ENCODE measurements around the gene TOMT. TPM values are rescaled to one million over a fixed set of nuclear protein-coding genes. Genes with fewer than 3 reads are reported as not detected.
A peak's percentile ranks its signal among the peaks of the same experiment; 100 is the strongest.

TOMT gene
- not detected in 2 replicates for total RNA-seq (2014; rRNA removed; shearing (Covaris generic))

- no peaks in the 10 kb centered on the region for H3K9me3 ChIP-seq (replicated peaks)
- H3K36me3 ChIP-seq = peaks cover 13% of the 10 kb centered on the region
- no peak for DNase-seq (ENCODE audit: low read depth in 1 of 2, low spot score in 2 of 2)
- peaks cover 14% of the 10 kb centered on the region for H3K4me1 ChIP-seq (replicated peaks)
- H3K27ac ChIP-seq = no peak within 1 kb of the TSS
- no peaks in the 10 kb centered on the region for H3K27me3 ChIP-seq (replicated peaks)
- no peak within 1 kb of the TSS for H3K4me3 ChIP-seq
Measured at GRCh38 chr11:72105888-72106287, at the start of gene TOMT. TOMT (plus strand) TSS chr11:72105924; CDS start chr11:72105952, 28 bp downstream.

DNA sequence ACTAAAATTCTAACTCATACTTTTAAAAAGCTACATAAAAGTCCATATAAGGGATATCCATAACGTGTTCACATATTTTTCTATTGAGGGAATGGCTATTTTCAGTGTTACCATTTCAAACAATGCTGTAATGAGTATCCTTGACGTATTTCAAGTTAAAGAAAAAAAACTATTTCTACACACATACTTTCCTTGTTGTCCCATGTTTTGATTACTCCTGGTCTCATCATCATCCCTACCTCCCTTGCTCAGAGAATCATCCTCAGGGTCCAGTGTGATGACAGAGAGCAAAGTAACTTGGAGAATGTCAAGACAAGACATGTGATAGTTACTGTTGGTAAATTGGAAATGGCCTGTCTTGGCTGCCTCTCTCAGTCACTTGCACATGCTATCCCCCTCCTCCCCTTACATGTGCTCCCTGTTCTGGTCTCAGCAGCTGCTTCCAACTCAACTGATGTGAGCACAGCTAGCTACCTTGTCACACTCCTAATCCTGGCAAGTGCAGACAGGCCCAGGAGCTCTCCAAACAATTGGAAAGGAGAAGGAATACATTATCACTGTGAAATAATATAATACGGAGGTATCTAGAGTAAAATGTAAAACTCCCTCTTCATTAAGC, 47.2 kb upstream of the TOMT start:
- Histone ChIP-seq H3K4me3 (no peak overlapping the region), H3K4me1 (replicated peaks) (no peaks in the 10 kb centered on the region), H3K27me3 (replicated peaks) (no peaks in the 10 kb centered on the region), H3K9me3 (replicated peaks) (no peaks in the 10 kb centered on the region), H3K27ac (no peak overlapping the region), H3K36me3 (no peaks in the 10 kb centered on the region)
- DNase-seq (ENCODE audit: low read depth in 1 of 2, low spot score in 2 of 2) = no peak

GRCh38 chr11:72061739-72062396, 43.9 kb upstream of the TOMT start:
- H3K36me3 ChIP-seq = peaks cover 6% of the 10 kb centered on the region
- no peak for DNase-seq (ENCODE audit: low read depth in 1 of 2, low spot score in 2 of 2)

GRCh38 chr11:72066855-72067254, 38.9 kb upstream of the TOMT start:
- Histone ChIP-seq H3K9me3 (replicated peaks) (no peaks in the 10 kb centered on the region), H3K4me3 (no peak overlapping the region), H3K27ac (no peak overlapping the region), H3K36me3 (peaks cover 17% of the 10 kb centered on the region), H3K27me3 (replicated peaks) (no peaks in the 10 kb centered on the region), H3K4me1 (replicated peaks) (peaks cover 30% of the 10 kb centered on the region)
- no peak for DNase-seq (ENCODE audit: low read depth in 1 of 2, low spot score in 2 of 2)

More at GRCh38 chr11:72061739-72062396, 43.9 kb upstream of the TOMT start:
- Histone ChIP-seq H3K27me3 (replicated peaks) (no peaks in the 10 kb centered on the region), H3K9me3 (replicated peaks) (no peaks in the 10 kb centered on the region), H3K4me3 (no peak overlapping the region), H3K27ac (no peak overlapping the region), H3K4me1 (replicated peaks) (no peaks in the 10 kb centered on the region)

- no peaks in the 10 kb centered on the region for H3K9me3 ChIP-seq (replicated peaks)
- H3K27ac ChIP-seq = no peak overlapping the region
Measured at GRCh38 chr11:72067266-72067665, 38.5 kb upstream of the TOMT start.

DNA sequence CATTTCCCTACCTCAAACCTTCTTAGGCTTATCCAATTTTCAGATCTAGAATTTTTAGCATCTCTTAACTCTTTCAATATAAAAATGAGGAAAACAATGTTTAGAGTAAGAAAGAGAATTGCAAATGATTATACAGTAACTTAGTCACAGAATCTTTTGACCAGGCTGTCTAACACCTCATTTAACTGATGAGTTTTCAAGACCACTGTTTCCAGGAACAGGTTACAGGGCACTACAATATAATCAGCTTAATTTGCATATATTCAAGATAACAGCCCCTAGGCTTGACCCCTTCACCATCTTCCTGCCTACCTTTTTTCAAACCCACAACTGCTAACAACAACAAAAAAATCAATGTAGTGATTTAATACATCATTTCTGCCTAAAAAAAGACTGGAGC, 38.0 kb upstream of the TOMT start:
- Histone ChIP-seq H3K27me3 (replicated peaks) (no peaks in the 10 kb centered on the region), H3K36me3 (peaks cover 17% of the 10 kb centered on the region), H3K4me1 (replicated peaks) (peaks cover 39% of the 10 kb centered on the region), H3K9me3 (replicated peaks) (no peaks in the 10 kb centered on the region), H3K27ac (no peak overlapping the region), H3K4me3 (no peak overlapping the region)
- DNase-seq (ENCODE audit: low read depth in 1 of 2, low spot score in 2 of 2) = no peak

More at GRCh38 chr11:72067266-72067665, 38.5 kb upstream of the TOMT start:
- Histone ChIP-seq H3K27me3 (replicated peaks) (no peaks in the 10 kb centered on the region), H3K36me3 (peaks cover 17% of the 10 kb centered on the region), H3K4me3 (no peak overlapping the region), H3K4me1 (replicated peaks) (peaks cover 34% of the 10 kb centered on the region)
- no peak for DNase-seq (ENCODE audit: low read depth in 1 of 2, low spot score in 2 of 2)

- peaks cover 17% of the 10 kb centered on the region for H3K36me3 ChIP-seq
- H3K27ac ChIP-seq = peak overlapping the region; percentile 68
- H3K9me3 ChIP-seq (replicated peaks) = no peaks in the 10 kb centered on the region
- H3K4me3 ChIP-seq = no peak overlapping the region
- H3K4me1 ChIP-seq (replicated peaks) = peaks cover 44% of the 10 kb centered on the region
- no peaks in the 10 kb centered on the region for H3K27me3 ChIP-seq (replicated peaks)
- DNase-seq (ENCODE audit: low read depth in 1 of 2, low spot score in 2 of 2) = no peak
Measured at GRCh38 chr11:72069200-72069599, 36.5 kb upstream of the TOMT start.

- peak; percentile 47 to 78 for DNase-seq (ENCODE audit: low read depth in 1 of 2, low spot score in 2 of 2)
- H3K36me3 ChIP-seq = peaks cover 17% of the 10 kb centered on the region
- peaks cover 44% of the 10 kb centered on the region for H3K4me1 ChIP-seq (replicated peaks)
- H3K27me3 ChIP-seq (replicated peaks) = no peaks in the 10 kb centered on the region
- H3K4me3 ChIP-seq = no peak overlapping the region
- peak overlapping the region; percentile 68 for H3K27ac ChIP-seq
- no peaks in the 10 kb centered on the region for H3K9me3 ChIP-seq (replicated peaks)
Measured at GRCh38 chr11:72069787-72070251, 35.9 kb upstream of the TOMT start.

- Histone ChIP-seq H3K27me3 (replicated peaks) (no peaks in the 10 kb centered on the region), H3K4me3 (no peak overlapping the region), H3K4me1 (replicated peaks) (peaks cover 44% of the 10 kb centered on the region), H3K9me3 (replicated peaks) (no peaks in the 10 kb centered on the region), H3K36me3 (peaks cover 16% of the 10 kb centered on the region), H3K27ac (peak overlapping the region; percentile 68)
- DNase-seq (ENCODE audit: low read depth in 1 of 2, low spot score in 2 of 2) = no peak
Measured at GRCh38 chr11:72070491-72070890, 35.2 kb upstream of the TOMT start.

DNA sequence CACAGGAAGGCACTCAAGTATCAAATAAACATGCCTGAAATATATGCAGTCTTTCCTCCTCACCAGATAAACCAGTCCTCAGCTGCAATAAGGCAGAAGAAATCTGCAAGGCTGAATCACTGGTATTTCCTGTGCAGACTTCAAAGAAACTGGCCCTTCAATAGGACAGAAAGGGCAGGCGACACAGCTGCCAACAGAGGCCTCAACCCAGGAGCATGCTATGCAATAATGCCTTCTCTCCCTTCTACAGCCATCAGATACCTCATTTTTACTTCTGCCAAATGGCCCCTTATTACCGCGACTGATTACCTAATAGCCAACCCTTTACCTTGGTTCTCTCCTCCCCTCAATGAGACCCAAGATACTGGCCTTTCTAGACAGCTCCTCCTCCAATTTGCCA, 33.4 kb upstream of the TOMT start:
- peak; percentile 56 to 67 for DNase-seq (ENCODE audit: low read depth in 1 of 2, low spot score in 2 of 2)
- Histone ChIP-seq H3K9me3 (replicated peaks) (no peaks in the 10 kb centered on the region), H3K4me3 (no peak overlapping the region), H3K4me1 (replicated peaks) (peaks cover 44% of the 10 kb centered on the region), H3K27ac (peak overlapping the region; percentile 88), H3K27me3 (replicated peaks) (no peaks in the 10 kb centered on the region), H3K36me3 (peaks cover 8% of the 10 kb centered on the region; the same call in 1 of the 2 replicates)

DNA sequence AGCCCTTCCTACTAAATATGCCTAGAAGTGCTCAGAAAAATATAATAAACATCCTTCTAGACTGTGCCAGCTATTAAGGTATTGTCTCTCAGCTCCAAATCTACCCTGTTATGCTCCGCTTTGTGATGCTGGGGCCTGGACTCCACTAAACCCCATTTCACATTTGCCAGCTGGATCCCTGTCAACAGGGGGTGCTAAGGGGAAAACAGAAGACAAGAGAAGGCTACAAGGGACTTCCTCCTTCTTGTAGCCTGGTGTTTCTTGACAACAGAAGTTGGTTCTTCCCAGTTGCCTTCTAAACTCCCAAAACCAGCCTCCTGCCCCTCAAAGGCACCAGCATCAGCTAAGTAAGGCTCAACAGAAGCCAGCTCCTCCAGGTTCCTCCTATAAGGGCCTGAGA, 30.6 kb upstream of the TOMT start:
- Histone ChIP-seq H3K4me3 (no peak overlapping the region), H3K27ac (no peak overlapping the region)
- DNase-seq (ENCODE audit: low read depth in 1 of 2, low spot score in 2 of 2) = no peak

DNA sequence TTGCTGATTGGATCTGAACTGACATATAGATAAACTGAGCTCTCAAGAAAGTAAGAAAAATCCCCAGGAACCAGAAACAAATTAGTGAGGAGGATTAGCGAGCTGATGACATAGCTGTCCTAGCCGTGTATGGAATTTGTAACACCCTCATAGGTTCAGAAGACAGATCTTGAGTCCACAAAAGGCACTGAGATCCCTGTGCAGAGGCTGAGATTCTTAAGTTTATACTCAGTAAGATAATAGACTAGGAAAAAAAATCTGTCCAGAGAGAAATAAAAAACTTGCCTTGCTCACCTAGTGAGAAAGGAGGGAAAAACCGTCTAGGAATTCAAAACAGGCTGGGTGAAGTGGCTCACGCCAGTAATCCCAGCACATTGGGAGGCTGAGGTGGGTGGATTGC, 30.0 kb upstream of the TOMT start:
- no peak for DNase-seq (ENCODE audit: low read depth in 1 of 2, low spot score in 2 of 2)
- no peaks in the 10 kb centered on the region for H3K27me3 ChIP-seq (replicated peaks)
- no peak overlapping the region for H3K27ac ChIP-seq
- peaks cover 33% of the 10 kb centered on the region for H3K4me1 ChIP-seq (replicated peaks)
- H3K36me3 ChIP-seq = no peaks in the 10 kb centered on the region
- H3K4me3 ChIP-seq = no peak overlapping the region
- H3K9me3 ChIP-seq (replicated peaks) = no peaks in the 10 kb centered on the region

More for the DNA sequence above, 30.6 kb upstream of the TOMT start:
- peaks cover 40% of the 10 kb centered on the region for H3K4me1 ChIP-seq (replicated peaks)
- H3K27me3 ChIP-seq (replicated peaks) = no peaks in the 10 kb centered on the region
- H3K36me3 ChIP-seq = no peaks in the 10 kb centered on the region
- no peaks in the 10 kb centered on the region for H3K9me3 ChIP-seq (replicated peaks)

GRCh38 chr11:72078477-72078876, 27.2 kb upstream of the TOMT start:
- Histone ChIP-seq H3K27ac (peak overlapping the region; percentile 36), H3K4me3 (peak overlapping the region; percentile 60; the same call in 1 of the 2 replicates), H3K36me3 (no peaks in the 10 kb centered on the region), H3K4me1 (replicated peaks) (peaks cover 28% of the 10 kb centered on the region), H3K9me3 (replicated peaks) (no peaks in the 10 kb centered on the region), H3K27me3 (replicated peaks) (no peaks in the 10 kb centered on the region)
- DNase-seq (ENCODE audit: low read depth in 1 of 2, low spot score in 2 of 2) = peak in 1 of 2 experiments; percentile 9

DNA sequence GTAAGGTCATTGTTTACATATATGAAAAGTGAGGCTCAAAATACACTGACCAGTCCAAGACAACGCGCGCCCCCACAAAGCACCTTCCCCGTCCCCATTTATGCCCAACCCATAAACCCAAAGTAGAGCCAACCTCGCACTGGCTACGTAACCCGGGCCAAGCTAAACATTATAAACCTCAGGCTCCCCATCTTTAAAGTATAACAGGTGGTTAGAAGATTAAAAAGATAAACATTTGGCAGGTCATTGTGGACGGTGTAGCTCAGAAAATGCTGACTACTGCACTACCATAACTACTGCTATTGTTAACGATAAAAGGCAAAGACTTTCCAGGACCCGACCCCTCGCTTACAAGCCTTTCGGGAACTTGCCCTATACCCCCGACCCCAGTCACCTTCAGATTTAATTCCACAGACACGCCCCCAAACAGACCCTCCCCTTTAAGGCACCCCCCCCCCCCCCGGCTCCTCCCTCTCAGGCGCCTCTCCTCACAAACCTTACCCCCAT, 25.9 kb upstream of the TOMT start:
- Histone ChIP-seq H3K36me3 (no peaks in the 10 kb centered on the region), H3K9me3 (replicated peaks) (no peaks in the 10 kb centered on the region), H3K4me1 (replicated peaks) (peaks cover 27% of the 10 kb centered on the region), H3K27me3 (replicated peaks) (no peaks in the 10 kb centered on the region), H3K27ac (peak overlapping the region; percentile 64), H3K4me3 (peak overlapping the region; percentile 60)
- DNase-seq (ENCODE audit: low read depth in 1 of 2, low spot score in 2 of 2) = no peak

Data from SJSA1 (cell line).